HepG2 (cell line): ENCODE data around the gene RHBDF2. TPM values are rescaled to one million over a fixed set of nuclear protein-coding genes. Genes with fewer than 3 reads are reported as not detected.

Source experiments
- AHR ChIP-seq: IDR thresholded peaks from 2 replicates; pipeline ENCODE4 v1.6.1; 2018; ENCODE audit warnings: missing genetic modification reagents, missing compliant biosample characterization
- ARID2 ChIP-seq: sonication (generic); formaldehyde crosslinking; IDR thresholded peaks from 2 replicates; pipeline ENCODE4 v1.8.1; 2022; ENCODE audit warnings: mild to moderate bottlenecking, missing genetic modification reagents, borderline replicate concordance
- DMAP1 ChIP-seq: IDR thresholded peaks from 2 replicates; pipeline ENCODE4 v1.6.1; 2016
- EED ChIP-seq: sonication (generic); formaldehyde crosslinking; IDR thresholded peaks from 2 replicates; pipeline ENCODE4 v1.5.0; 2020; ENCODE audit warnings: mild to moderate bottlenecking, missing genetic modification reagents
- FOXK2 ChIP-seq: fragments of 450-650 bp; IDR thresholded peaks from 2 replicates; pipeline ENCODE4 v1.6.1; 2016
- HNRNPH1 ChIP-seq: fragments of 200-400 bp; formaldehyde crosslinking; optimal IDR thresholded peaks from 2 replicates; pipeline ENCODE3; 2017; ENCODE audit warnings: mild to moderate bottlenecking, low read depth, low read length
- KLF9 ChIP-seq: IDR thresholded peaks from 2 replicates; pipeline ENCODE4 v1.6.1; 2016; ENCODE audit warnings: low read depth
- MTA3 ChIP-seq: sonication (generic); formaldehyde crosslinking; IDR thresholded peaks from 2 replicates; pipeline ENCODE4 v1.4.0; 2020; ENCODE audit warnings: missing genetic modification reagents
- PRMT3 ChIP-seq: sonication (generic); formaldehyde crosslinking; IDR thresholded peaks from 2 replicates; pipeline ENCODE4 v1.8.1; 2022; ENCODE audit warnings: low read depth, mild to moderate bottlenecking, moderate library complexity, missing genetic modification reagents, borderline replicate concordance
- ZFP62 ChIP-seq: sonication (generic); formaldehyde crosslinking; IDR thresholded peaks from 2 replicates; pipeline ENCODE4 v1.4.0; 2020; ENCODE audit warnings: missing genetic modification reagents
- ZNF317 ChIP-seq: sonication (generic); formaldehyde crosslinking; IDR thresholded peaks from 2 replicates; pipeline ENCODE4 v1.5.0; 2020; ENCODE audit warnings: mild to moderate bottlenecking, missing genetic modification reagents
- ZNF331 ChIP-seq: sonication (generic); formaldehyde crosslinking; IDR thresholded peaks from 2 replicates; pipeline ENCODE4 v1.4.0; 2020; ENCODE audit warnings: missing genetic modification reagents
- ZNF350 ChIP-seq: sonication (generic); formaldehyde crosslinking; IDR thresholded peaks from 2 replicates; pipeline ENCODE4 v1.4.0; 2020; ENCODE audit warnings: mild to moderate bottlenecking, low read depth, missing genetic modification reagents, borderline replicate concordance
- polyA plus RNA-seq, 8 experiments: library from polyadenylated mRNA; depleted of rRNA in 3 of 8; stranded (reverse) in 7 of 8; unstranded in 1 of 8; fragments of >200 nt; fragmentation: Illumina TruSeq in 4 of 8; extraction: Trizol in 4 of 8; gene quantifications; 2 replicates each; pipeline versions ENCODE4 v1.2.1 to v1.2.3, GENCODE V29; 2011 to 2016; ENCODE audit warnings: low read depth in 4 of 8, missing spikeins in 1 of 8, mixed read lengths in 1 of 8; ENCODE audit not compliant: insufficient read depth in 1 of 8
- total RNA-seq, 5 experiments: library from RNA; depleted of rRNA; stranded (reverse); fragments of >200 nt; fragmentation: Illumina TruSeq; extraction: Trizol; gene quantifications; 2 replicates each; pipeline ENCODE4 v1.2.3, GENCODE V29; 2016; ENCODE audit warnings: low read depth in 1 of 5
- TF ChIP-seq, protein P1 (sequence below): sonication (generic); formaldehyde crosslinking; IDR thresholded peaks from 2 replicates; pipeline ENCODE4 v1.8.1; 2023; ENCODE audit warnings: mild to moderate bottlenecking, inconsistent platforms, moderate library complexity, missing genetic modification reagents, borderline replicate concordance
- TF ChIP-seq, protein P2 (sequence below): sonication (generic); formaldehyde crosslinking; IDR thresholded peaks from 2 replicates; pipeline ENCODE4 v1.8.0; 2022; ENCODE audit warnings: mild to moderate bottlenecking, missing genetic modification reagents, moderate library complexity
- TF ChIP-seq, protein P3 (sequence below), 2 experiments: fragments of 450-650 bp in 1 of 2; sonication (generic) in 1 of 2; formaldehyde crosslinking; IDR thresholded peaks; 2 replicates each; pipeline versions ENCODE4 v1.5.0 to v1.8.0; 2020 to 2022; ENCODE audit warnings: mild to moderate bottlenecking in 1 of 2, missing genetic modification reagents in 1 of 2
- TF ChIP-seq, protein P4 (sequence below): sonication (generic); formaldehyde crosslinking; IDR thresholded peaks from 2 replicates; pipeline ENCODE4 v1.4.0; 2020; ENCODE audit warnings: missing genetic modification reagents
- TF ChIP-seq, protein P5 (sequence below): fragments of 450-650 bp; IDR thresholded peaks from 2 replicates; pipeline ENCODE4 v1.6.1; 2016
- TF ChIP-seq, protein P6 (sequence below): sonication (generic); formaldehyde crosslinking; IDR thresholded peaks from 2 replicates; pipeline ENCODE4 v1.8.1; 2023; ENCODE audit warnings: mild to moderate bottlenecking, missing genetic modification reagents
- TF ChIP-seq, protein P7 (sequence below): sonication (generic); formaldehyde crosslinking; IDR thresholded peaks from 2 replicates; pipeline ENCODE4 v1.9.0; 2021; ENCODE audit warnings: missing genetic modification reagents, mild to moderate bottlenecking, borderline replicate concordance

RHBDF2 gene
- total and polyA plus RNA-seq, 2 of the 13 experiments (the other 11 are each of a cell fraction or from before 2014, with no cell fraction given), result 7.8 to 24.2 TPM

DNA sequence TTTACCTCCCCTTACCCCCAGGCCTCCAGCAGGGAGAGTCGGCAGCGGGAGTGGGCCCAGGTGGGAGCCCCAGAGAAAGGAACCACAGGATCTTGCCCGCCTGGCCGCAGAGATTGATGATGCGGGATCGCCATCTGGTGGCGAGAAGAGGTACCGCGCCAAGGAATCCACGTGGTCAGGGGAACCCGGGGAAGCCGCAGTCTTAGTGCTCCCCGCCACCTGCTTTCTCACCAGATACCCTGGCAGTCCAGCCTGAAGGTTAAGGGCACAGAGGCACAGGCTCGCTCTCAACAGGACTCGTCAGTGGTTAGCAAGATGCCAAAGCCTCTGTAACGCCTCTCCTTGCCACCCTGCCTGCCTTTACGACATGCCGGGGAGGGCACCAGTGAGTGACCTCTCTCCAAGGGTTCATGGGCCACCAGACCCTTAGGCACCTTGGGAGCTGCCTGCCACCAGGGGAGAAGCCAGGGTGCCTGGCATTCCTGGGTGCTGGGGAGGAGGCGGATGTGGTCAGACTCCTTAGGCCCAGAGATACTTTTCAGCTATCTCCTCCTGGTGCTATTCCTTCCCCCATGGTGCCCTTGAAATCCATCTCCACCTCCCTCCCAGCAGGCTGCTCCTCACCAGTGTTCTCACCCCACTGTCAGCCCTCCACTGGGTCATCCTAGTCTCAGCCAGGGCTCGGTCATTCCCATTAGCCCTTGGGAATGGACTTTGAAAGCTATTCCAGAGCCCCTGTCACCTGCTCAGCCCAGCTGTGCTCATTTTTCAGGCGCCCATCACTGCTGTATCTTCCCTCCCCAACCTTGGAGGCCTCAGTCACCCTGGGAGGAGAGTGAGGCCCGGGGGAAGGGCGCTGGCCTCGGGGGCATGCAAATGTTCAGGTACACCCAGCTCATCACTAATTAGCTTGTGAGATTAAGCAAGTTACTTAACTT lies 5.5 kb upstream of the RHBDF2 start (continued):
- TF ChIP-seq, protein P1, sequence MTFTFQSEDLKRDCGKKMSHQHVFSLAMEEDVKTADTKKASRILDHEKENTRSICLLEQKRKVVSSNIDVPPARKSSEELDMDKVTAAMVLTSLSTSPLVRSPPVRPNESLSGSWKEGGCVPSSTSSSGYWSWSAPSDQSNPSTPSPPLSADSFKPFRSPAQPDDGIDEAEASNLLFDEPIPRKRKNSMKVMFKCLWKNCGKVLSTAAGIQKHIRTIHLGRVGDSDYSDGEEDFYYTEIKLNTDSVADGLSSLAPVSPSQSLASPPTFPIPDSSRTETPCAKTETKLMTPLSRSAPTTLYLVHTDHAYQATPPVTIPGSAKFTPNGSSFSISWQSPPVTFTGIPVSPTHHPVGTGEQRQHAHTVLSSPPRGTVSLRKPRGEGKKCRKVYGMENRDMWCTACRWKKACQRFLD (CRISPR knock-in tag), result no peak
- TF ChIP-seq ARID2, result peak; percentile 65; the same call in 1 of the 2 replicates
- no peak for TF ChIP-seq HNRNPH1
- peak; percentile 97 for TF ChIP-seq EED (CRISPR knock-in tag)
- TF ChIP-seq ZNF331, result peak; percentile 61; the same call in 1 of the 2 replicates
- TF ChIP-seq ZNF350 (CRISPR knock-in tag), result peak; percentile 71
- TF ChIP-seq, protein P2, sequence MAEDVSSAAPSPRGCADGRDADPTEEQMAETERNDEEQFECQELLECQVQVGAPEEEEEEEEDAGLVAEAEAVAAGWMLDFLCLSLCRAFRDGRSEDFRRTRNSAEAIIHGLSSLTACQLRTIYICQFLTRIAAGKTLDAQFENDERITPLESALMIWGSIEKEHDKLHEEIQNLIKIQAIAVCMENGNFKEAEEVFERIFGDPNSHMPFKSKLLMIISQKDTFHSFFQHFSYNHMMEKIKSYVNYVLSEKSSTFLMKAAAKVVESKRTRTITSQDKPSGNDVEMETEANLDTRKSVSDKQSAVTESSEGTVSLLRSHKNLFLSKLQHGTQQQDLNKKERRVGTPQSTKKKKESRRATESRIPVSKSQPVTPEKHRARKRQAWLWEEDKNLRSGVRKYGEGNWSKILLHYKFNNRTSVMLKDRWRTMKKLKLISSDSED (CRISPR knock-in tag), result no peak
- TF ChIP-seq, protein P3, sequence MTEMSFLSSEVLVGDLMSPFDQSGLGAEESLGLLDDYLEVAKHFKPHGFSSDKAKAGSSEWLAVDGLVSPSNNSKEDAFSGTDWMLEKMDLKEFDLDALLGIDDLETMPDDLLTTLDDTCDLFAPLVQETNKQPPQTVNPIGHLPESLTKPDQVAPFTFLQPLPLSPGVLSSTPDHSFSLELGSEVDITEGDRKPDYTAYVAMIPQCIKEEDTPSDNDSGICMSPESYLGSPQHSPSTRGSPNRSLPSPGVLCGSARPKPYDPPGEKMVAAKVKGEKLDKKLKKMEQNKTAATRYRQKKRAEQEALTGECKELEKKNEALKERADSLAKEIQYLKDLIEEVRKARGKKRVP (CRISPR knock-in tag; IDR thresholded peaks at IDR 0.05), result no peak
- TF ChIP-seq, protein P4, sequence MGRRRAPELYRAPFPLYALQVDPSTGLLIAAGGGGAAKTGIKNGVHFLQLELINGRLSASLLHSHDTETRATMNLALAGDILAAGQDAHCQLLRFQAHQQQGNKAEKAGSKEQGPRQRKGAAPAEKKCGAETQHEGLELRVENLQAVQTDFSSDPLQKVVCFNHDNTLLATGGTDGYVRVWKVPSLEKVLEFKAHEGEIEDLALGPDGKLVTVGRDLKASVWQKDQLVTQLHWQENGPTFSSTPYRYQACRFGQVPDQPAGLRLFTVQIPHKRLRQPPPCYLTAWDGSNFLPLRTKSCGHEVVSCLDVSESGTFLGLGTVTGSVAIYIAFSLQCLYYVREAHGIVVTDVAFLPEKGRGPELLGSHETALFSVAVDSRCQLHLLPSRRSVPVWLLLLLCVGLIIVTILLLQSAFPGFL (CRISPR knock-in tag), result no peak
- TF ChIP-seq AHR (CRISPR knock-in tag), result no peak
- no peak; the same call in 1 of the 2 replicates for TF ChIP-seq PRMT3 (CRISPR knock-in tag)
- TF ChIP-seq DMAP1 (CRISPR knock-in tag), result peak; percentile 70
- no peak for TF ChIP-seq KLF9 (CRISPR knock-in tag)
- no peak for TF ChIP-seq ZNF317
- TF ChIP-seq, protein P5, sequence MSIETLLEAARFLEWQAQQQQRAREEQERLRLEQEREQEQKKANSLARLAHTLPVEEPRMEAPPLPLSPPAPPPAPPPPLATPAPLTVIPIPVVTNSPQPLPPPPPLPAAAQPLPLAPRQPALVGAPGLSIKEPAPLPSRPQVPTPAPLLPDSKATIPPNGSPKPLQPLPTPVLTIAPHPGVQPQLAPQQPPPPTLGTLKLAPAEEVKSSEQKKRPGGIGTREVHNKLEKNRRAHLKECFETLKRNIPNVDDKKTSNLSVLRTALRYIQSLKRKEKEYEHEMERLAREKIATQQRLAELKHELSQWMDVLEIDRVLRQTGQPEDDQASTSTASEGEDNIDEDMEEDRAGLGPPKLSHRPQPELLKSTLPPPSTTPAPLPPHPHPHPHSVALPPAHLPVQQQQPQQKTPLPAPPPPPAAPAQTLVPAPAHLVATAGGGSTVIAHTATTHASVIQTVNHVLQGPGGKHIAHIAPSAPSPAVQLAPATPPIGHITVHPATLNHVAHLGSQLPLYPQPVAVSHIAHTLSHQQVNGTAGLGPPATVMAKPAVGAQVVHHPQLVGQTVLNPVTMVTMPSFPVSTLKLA, result peak; percentile 81
- no peak for TF ChIP-seq FOXK2
- TF ChIP-seq ZFP62 (CRISPR knock-in tag), result no peak
- no peak for TF ChIP-seq MTA3
- TF ChIP-seq, protein P6, sequence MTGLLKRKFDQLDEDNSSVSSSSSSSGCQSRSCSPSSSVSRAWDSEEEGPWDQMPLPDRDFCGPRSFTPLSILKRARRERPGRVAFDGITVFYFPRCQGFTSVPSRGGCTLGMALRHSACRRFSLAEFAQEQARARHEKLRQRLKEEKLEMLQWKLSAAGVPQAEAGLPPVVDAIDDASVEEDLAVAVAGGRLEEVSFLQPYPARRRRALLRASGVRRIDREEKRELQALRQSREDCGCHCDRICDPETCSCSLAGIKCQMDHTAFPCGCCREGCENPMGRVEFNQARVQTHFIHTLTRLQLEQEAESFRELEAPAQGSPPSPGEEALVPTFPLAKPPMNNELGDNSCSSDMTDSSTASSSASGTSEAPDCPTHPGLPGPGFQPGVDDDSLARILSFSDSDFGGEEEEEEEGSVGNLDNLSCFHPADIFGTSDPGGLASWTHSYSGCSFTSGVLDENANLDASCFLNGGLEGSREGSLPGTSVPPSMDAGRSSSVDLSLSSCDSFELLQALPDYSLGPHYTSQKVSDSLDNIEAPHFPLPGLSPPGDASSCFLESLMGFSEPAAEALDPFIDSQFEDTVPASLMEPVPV, result peak; percentile 68; the same call in 1 of the 2 replicates
- TF ChIP-seq, protein P7, sequence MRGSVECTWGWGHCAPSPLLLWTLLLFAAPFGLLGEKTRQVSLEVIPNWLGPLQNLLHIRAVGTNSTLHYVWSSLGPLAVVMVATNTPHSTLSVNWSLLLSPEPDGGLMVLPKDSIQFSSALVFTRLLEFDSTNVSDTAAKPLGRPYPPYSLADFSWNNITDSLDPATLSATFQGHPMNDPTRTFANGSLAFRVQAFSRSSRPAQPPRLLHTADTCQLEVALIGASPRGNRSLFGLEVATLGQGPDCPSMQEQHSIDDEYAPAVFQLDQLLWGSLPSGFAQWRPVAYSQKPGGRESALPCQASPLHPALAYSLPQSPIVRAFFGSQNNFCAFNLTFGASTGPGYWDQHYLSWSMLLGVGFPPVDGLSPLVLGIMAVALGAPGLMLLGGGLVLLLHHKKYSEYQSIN (CRISPR knock-in tag), result no peak
